ENCODE data around the gene CEP57L1.
A peak's percentile ranks its signal among the peaks of the same experiment; 100 is the strongest.

Gene CEP57L1

GRCh38 chr6:109095036-109095834, at the start of gene CEP57L1:
Gene CEP57L1 (plus strand): TSS chr6:109095507. CDS start chr6:109145222, 49,715 bp downstream.
- peak; percentile 100 for DNase-seq

GRCh38 chr6:109048176-109048575, 47.1 kb upstream of the CEP57L1 start:
- no peak for DNase-seq

- no peak for DNase-seq
These were observed 46.5 kb upstream of the CEP57L1 start for GRCh38 chr6:109048670-109049415.

- DNase-seq, result no peak
These were observed 45.3 kb upstream of the CEP57L1 start for GRCh38 chr6:109050012-109050411.

- DNase-seq, result no peak
These were observed 44.7 kb upstream of the CEP57L1 start for GRCh38 chr6:109050447-109051102.

- no peak for DNase-seq
These were observed 43.8 kb upstream of the CEP57L1 start for GRCh38 chr6:109051301-109052017.

- DNase-seq, result no peak
These were observed 43.2 kb upstream of the CEP57L1 start for GRCh38 chr6:109052018-109052651.

- no peak for DNase-seq
These were observed 42.5 kb upstream of the CEP57L1 start for GRCh38 chr6:109052852-109053251.

GRCh38 chr6:109053336-109053735, 42.0 kb upstream of the CEP57L1 start:
- no peak for DNase-seq

- no peak for DNase-seq
These were observed 39.5 kb upstream of the CEP57L1 start for GRCh38 chr6:109055771-109056235.

- no peak for DNase-seq
These were observed 38.6 kb upstream of the CEP57L1 start for GRCh38 chr6:109056661-109057060.

- DNase-seq, result no peak
These were observed 36.7 kb upstream of the CEP57L1 start for GRCh38 chr6:109058620-109059019.

- no peak for DNase-seq
These were observed 36.2 kb upstream of the CEP57L1 start for GRCh38 chr6:109059153-109059552.

- DNase-seq, result peak; percentile 37
These were observed 35.7 kb upstream of the CEP57L1 start for GRCh38 chr6:109059571-109060021.

GRCh38 chr6:109060571-109060970, 34.7 kb upstream of the CEP57L1 start:
- no peak for DNase-seq

GRCh38 chr6:109062216-109062615, 33.1 kb upstream of the CEP57L1 start:
- DNase-seq, result no peak

- no peak for DNase-seq
These were observed 32.4 kb upstream of the CEP57L1 start for GRCh38 chr6:109062767-109063352.

- no peak for DNase-seq
These were observed 25.6 kb upstream of the CEP57L1 start for GRCh38 chr6:109069746-109070145.

- no peak for DNase-seq
These were observed 24.0 kb upstream of the CEP57L1 start for GRCh38 chr6:109071125-109071917.

GRCh38 chr6:109073344-109074132, 21.8 kb upstream of the CEP57L1 start:
- DNase-seq, result peak; percentile 67
